ENCODE measurements around the gene TRPC3. TPM values are rescaled to one million over a fixed set of nuclear protein-coding genes. Genes with fewer than 3 reads are reported as not detected.

The TRPC3 gene
- polyA plus RNA-seq, 4 donors, result 0.97 to 1.2 (median 1.0) TPM

DNA sequence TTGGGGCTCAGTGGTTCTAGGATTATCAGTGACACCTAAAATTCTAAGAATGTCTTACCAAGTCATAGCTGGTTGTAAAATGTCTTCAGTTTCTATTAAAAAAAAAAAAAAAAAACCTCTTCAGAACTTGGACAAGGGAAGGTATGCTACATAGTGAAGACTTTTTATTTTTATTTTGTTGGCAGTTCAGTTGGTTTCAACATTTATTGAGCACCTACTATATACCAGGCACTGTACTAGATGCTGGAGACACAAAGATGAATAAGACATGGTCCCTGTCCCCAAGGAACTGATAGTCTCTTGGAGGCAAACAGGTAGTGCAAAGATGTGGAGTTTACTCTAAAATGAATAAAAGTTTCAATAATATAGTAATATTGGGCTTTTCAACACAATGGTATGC, 72.7 kb downstream of the TRPC3 start:
- no peak for DNase-seq (ENCODE audit: low read depth in 4 of 4, low spot score in 3 of 4)

DNA sequence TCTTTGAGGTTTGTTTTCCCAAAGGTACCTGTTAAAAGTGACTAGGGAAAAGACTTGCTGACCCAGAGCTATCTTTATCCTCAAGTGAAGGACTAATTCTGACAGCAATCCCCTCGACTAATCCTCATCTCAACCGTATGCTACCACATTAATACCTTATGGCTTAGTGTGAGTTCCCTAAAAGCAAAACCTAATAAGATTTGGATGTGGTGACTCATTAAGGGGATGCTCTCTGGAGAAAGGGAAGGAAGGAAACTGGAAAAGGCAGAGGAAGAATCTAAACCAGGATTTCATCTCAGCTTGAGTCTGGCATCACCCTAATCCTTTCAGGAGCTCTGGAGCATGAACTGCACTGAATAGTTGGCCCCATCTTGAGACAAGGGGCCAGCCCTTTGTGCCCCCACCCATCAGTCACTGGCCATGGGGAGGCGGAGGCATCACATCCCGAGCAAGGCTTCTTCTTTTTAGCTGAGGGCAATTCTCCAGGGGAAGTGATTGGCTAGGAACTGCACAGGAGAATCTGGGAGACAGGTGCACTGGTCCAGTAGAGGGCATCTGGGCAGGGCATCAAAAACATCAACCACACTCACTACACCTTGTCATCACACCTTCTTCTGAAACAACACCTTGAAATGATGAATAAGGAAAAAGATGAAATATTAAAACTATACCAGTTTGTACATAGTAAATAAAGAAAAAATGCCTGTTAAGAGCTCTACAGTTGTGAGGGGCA, 74.7 kb downstream of the TRPC3 start:
- no peak for DNase-seq (ENCODE audit: low read depth in 4 of 4, low spot score in 3 of 4)

DNA sequence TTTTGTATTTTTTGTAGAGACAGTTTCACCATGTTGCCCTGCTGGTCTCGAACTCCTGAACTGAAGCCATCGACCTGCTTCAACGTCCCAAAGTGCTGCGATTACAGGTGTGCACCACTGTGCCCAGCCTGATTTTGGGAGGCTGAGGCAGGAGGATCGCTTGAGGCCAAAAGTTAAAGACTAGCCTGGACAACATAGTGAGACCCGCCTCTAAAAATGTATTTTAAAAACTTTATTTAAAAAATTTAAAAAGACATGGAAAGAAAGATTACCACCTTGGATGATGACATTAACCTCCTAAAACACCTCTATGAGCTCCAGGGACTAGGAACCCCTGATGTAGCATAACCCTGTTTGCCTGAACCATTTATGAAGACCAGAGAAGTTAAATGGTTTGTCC, 75.8 kb downstream of the TRPC3 start:
- DNase-seq (ENCODE audit: low read depth in 4 of 4, low spot score in 3 of 4), result no peak

DNA sequence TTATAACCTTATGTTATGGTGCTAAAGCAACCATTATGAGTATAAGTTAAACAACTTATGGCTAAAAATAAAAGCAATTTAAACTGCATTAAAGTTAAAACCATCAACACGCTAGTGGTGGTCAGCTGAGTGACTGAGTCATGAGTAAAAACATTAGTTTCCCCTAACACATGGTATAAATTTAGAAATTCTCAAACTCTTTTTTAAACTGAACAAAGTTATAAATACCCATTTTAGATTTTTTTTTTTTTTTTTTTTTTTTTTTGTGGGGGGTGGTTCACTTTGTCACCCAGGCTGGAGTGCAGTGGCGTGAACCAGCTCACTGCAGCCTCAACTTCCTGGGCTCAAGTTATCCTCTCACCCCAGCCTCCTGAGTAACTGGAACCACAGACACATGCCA, 76.2 kb downstream of the TRPC3 start:
- DNase-seq (ENCODE audit: low read depth in 4 of 4, low spot score in 3 of 4), result no peak

DNA sequence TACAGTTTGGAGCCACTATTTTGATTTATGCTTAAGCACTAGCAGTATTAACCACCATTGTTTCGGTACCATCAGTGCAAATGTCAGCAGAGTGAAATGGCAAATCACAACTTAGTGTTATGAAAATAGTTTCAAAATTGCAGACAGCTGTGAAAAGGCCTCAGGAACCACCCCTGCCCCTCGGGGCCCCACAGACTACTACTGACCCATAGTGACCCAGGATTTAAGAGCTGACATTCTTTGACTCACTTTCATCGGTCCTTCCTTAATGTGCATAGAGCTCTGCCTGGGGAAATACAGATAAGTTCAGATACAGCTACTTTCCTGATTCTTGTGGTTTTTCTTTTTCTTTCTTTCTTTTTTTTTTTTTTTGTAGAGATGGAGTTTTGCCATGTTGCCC, 78.3 kb downstream of the TRPC3 start:
- no peak for DNase-seq (ENCODE audit: low read depth in 4 of 4, low spot score in 3 of 4)

DNA sequence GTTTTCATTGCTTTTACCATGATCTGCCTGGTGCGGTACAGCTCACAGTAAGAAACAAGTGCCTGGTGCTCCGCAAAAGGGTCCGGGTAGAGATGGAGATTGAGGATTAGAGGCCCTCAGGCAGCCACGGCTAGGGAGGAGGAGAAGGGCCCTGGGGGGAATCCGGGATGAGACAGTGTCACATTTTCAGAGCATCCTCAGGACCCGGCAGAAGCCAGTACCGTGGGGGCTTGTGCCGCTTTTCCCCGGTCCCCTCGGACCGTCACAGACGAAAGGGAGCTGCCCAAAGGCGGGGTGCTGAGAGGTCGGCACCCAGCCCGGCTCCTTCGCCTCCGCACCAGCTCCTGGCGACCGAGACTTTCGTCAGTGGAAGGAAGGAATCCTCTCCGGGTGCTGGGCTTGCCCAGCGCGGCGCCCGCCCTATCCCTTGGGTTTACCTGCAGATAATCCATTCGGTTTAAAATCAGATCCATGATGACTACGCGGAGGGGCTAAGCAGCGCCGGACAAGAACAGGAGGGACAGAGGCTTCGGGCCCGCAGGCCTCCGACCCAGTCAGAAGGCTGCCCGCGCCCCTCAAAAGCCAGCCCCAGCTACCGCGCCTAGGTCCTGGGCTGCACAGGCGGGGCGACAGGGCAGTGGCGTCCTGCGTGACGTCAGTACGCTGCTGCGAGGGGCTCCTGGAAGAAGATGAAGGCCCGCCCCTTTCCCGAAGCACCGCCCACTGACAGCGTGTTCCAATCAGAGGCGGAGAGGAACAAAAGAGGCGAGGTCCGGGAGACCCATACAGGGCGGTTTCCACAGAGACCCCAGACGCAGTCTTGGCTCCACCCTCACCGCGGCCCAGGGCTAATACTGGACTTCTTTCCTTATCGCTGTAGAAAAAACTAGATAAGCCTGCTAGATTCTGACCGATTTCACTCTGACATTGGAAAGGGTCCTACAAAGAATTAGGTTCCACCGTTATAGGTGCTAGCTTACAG, 81.7 kb downstream of the TRPC3 start, which contains the start of gene BBS7:
BBS7 (minus strand) TSS at position 634 of the 982 bp plus-strand sequence; CDS start at position 473, 161 bp downstream.
- peak; percentile 97 to 98 (median 97) for DNase-seq (ENCODE audit: low read depth in 4 of 4, low spot score in 3 of 4)

DNA sequence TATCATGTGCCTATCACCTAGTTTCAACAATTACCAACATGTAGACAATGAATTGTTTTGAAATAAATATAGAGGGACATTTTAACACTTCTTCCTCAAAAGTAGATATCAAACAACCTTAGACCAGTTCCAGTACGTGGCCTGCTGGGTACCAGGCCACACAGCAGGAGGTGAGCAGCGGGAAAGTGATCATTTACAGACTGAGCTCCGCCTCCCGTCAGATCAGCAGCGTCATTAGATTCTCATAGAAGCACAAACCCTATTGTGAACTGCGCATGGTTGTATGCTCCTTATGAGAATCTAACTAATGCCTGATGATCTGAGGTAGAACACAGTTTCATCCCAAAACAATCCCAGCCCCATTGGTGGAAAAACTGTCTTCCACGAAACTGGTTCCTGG, 88.1 kb downstream of the TRPC3 start:
- DNase-seq (ENCODE audit: low read depth in 4 of 4, low spot score in 3 of 4), result no peak

DNA sequence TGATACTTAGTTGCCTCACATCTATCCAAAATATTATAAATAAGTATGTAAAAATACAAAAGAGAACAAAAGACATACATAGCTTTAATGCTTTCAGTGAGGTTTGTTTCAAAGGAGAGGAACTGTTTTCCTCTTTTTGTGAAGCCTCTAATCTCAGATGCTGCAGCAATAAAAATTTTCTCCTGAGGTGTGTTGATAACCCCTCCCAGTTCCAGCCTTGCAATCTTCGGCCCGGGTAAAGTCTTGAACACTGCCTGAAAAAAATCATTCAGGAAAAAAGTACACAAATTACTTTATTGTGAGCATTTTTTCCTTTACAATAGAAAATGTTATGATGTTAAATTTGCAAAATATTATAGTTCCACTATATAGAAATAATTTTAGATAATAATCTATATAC, 90.4 kb downstream of the TRPC3 start:
- DNase-seq (ENCODE audit: low read depth in 4 of 4, low spot score in 3 of 4), result no peak

DNA sequence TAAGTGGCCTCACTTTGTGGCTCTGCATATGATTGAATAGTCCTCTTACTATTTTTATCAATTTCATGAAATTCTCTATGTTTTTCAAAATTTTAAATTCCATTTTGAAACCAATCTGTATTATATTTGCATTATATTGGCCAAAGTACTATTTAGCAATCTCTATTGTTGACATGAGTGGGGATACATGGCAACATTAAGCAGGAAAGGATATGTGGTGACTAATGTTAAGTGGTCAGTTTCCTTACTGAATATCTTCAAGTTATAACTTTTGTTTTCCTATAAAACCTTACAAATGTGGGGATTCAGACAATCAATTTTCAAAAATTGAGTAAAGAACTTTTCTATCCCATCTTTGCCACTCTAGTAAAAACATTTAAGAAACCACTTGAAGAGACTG, 91.7 kb downstream of the TRPC3 start:
- DNase-seq (ENCODE audit: low read depth in 4 of 4, low spot score in 3 of 4), result no peak

DNA sequence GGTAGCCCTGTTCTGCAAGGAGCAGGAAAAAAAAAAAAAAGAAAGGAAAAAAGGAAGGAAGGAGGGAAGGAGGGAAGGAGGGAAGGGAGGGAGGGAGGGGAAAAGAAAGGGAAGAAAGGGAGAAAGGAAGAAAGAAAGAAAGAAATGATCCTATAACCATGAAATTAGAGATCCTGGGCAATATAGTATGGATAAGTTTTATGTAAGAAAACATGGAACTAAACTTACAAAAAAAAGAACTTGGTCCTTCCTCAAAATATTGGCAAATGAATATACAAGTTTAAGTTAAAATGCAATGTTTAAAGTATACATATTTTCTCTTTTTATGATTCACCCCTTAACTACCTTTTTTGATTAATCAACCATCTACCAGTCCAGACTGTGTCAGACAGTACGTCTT, 100.5 kb downstream of the TRPC3 start:
- no peak for DNase-seq (ENCODE audit: low read depth in 4 of 4, low spot score in 3 of 4)

DNA sequence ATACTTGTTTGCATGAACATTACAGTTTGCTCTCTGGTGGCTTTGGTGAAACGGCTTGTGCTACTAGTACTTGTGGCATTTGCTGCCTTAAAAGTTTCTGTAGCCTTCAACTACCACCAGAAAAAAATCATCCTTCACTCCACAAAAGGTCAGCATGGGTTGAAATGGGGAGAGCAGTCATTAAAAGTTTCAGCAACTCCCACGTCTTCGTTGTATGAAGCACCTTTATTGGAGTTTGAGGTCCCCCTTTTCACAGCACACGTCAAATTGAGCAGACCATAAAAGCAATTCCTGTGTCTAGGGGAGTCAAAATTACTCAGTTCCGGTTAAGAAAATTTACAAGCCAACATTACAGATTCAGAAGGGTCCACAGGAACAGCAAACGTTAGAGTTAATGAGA, 105.2 kb downstream of the TRPC3 start:
- no peak for DNase-seq (ENCODE audit: low read depth in 4 of 4, low spot score in 3 of 4)

DNA sequence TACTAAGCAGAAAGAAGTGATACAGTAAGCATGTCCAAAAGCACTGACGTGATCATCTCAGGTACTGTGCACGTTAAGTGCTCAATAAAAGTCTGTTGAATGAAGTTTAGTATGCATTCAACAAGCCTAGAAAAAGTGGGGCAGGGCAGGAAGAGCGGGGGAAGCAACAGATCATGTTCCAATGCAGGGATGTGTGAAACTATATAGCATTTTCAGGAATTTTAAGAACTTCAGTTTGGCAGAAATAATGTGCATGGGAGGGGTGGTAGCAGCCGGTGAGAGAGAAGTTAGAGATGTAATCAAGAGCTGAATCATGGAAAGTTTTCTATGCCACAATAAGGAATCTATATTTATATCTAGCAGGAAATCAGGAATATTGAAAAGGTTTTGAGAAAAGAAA, 109.0 kb downstream of the TRPC3 start:
- DNase-seq (ENCODE audit: low read depth in 4 of 4, low spot score in 3 of 4), result no peak

DNA sequence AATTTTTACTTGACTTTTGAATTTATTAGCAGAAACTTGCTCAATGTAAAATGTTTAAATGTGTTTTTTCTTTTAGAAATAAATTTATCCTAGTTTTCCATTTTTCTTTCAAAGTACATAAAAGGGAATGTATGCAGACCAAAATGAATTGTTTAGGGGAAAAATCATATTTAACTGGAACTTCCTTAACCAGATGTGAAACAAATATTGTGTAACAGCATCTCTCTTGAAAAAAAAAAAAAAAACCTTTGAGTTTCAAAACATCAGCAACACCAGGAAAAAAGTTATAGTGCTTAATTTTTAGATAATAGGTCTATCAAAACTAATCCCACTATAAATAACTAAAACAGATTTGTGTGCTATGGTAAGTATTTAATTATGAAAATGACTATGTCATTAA, 113.7 kb downstream of the TRPC3 start:
- no peak for DNase-seq (ENCODE audit: low read depth in 4 of 4, low spot score in 3 of 4)

DNA sequence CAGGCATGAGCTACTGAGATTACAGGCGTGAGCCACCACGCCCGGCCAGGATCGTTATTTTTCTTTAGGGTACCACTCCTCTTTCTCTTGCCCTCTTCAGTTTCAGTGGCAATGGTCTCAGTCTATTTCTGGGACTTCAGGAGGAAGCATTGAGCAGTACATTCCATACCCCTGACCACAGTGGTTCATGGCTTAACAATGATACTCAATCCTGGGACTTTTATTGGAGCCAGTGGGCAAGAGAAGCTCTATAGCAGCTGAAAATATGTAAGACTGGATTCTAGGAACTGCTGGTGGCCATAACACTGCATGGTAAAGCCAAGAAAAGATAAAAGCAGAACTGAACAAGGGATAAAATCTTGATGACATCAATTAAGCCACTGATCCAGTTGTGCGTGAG, 122.3 kb downstream of the TRPC3 start:
- DNase-seq (ENCODE audit: low read depth in 4 of 4, low spot score in 3 of 4), result no peak

Other genes with a start within 250 kb of the TRPC3 start
- 1 to 10 TPM in 1 of 4 donors, under 1 TPM in 3; 0.53 to 1.4 (median 0.69) TPM for gene SMIM43, start 186.9 kb downstream of the TRPC3 start, polyA plus RNA-seq (ENCODE audit: insufficient read length in 4 of 4)
- 10 to 100 TPM; 43.6 to 55.6 (median 51.0) TPM for gene EXOSC9, start 150.7 kb downstream of the TRPC3 start, polyA plus RNA-seq (ENCODE audit: insufficient read length in 4 of 4)
- 10 to 100 TPM; 33.7 to 40.9 (median 37.1) TPM for gene CCNA2, start 128.2 kb downstream of the TRPC3 start, polyA plus RNA-seq (ENCODE audit: insufficient read length in 4 of 4)
- gene BBS7, start 81.6 kb downstream of the TRPC3 start, polyA plus RNA-seq (ENCODE audit: insufficient read length in 4 of 4), result 10 to 100 TPM; 24.4 to 28.2 (median 27.4) TPM
- 10 to 100 TPM; 74.2 to 91.4 (median 76.6) TPM for gene BLTP1, start 200.3 kb upstream of the TRPC3 start, polyA plus RNA-seq (ENCODE audit: insufficient read length in 4 of 4)

Measured in right renal pelvis (tissue), 4 donors.